T follicular helper cell (primary cell): ENCODE measurements around the gene FBXW12.
"Not testable (repeated sequence)": the region's sequence is repeated elsewhere in the genome, so short reads cannot be mapped to it uniquely, and the experiment has no call there.

Experiments
- DNase-seq: peaks from one replicate; pipeline ENCODE4 v3.0.0-alpha.2; 2020; ENCODE audit warnings: low read depth

Gene FBXW12

GRCh38 chr3:48372862-48373435, 930 bp downstream of the FBXW12 start:
- DNase-seq: no peak

GRCh38 chr3:48387634-48388033, 15.6 kb downstream of the FBXW12 start:
- no peak for DNase-seq

- DNase-seq: no peak
These were observed 16.9 kb downstream of the FBXW12 start for GRCh38 chr3:48388966-48389365.

GRCh38 chr3:48394391-48394790, 22.4 kb downstream of the FBXW12 start:
- no peak for DNase-seq

GRCh38 chr3:48395714-48396113, 23.7 kb downstream of the FBXW12 start:
- no peak for DNase-seq

GRCh38 chr3:48397767-48398681, 26.0 kb downstream of the FBXW12 start:
- no peak for DNase-seq

- no peak for DNase-seq
These were observed 26.8 kb downstream of the FBXW12 start for GRCh38 chr3:48398701-48399386.

- DNase-seq: no peak
These were observed 27.6 kb downstream of the FBXW12 start for GRCh38 chr3:48399387-48400172.

- peak; percentile 46 for DNase-seq
These were observed 28.9 kb downstream of the FBXW12 start for GRCh38 chr3:48400824-48401433.

GRCh38 chr3:48401434-48401901, 29.4 kb downstream of the FBXW12 start:
- DNase-seq: not testable (repeated sequence)

GRCh38 chr3:48402281-48402732, 30.3 kb downstream of the FBXW12 start:
- no peak for DNase-seq

- no peak for DNase-seq
These were observed 30.9 kb downstream of the FBXW12 start for GRCh38 chr3:48402907-48403306.

GRCh38 chr3:48403533-48404439, 31.8 kb downstream of the FBXW12 start:
- no peak for DNase-seq

- DNase-seq: no peak
These were observed 32.7 kb downstream of the FBXW12 start for GRCh38 chr3:48404440-48405342.

GRCh38 chr3:48405343-48405881, 33.4 kb downstream of the FBXW12 start:
- no peak for DNase-seq

- no peak for DNase-seq
These were observed 34.0 kb downstream of the FBXW12 start for GRCh38 chr3:48405971-48406370.

- no peak for DNase-seq
These were observed 34.7 kb downstream of the FBXW12 start for GRCh38 chr3:48406443-48407431.
